Fibroblast of peridontal ligament (primary cell): ENCODE results near the gene RCAN1.

Experiments
- DNase-seq: peaks from one replicate; pipeline ENCODE4 v3.0.0-alpha.2; 2010; ENCODE audit errors: extremely low read depth

The RCAN1 gene

GRCh38 chr21:34598931-34599400 is 15.9 kb downstream of the RCAN1 start:
- peak; percentile 31 for DNase-seq

GRCh38 chr21:34597406-34597805 is 17.5 kb downstream of the RCAN1 start:
- DNase-seq, result no peak

DNA sequence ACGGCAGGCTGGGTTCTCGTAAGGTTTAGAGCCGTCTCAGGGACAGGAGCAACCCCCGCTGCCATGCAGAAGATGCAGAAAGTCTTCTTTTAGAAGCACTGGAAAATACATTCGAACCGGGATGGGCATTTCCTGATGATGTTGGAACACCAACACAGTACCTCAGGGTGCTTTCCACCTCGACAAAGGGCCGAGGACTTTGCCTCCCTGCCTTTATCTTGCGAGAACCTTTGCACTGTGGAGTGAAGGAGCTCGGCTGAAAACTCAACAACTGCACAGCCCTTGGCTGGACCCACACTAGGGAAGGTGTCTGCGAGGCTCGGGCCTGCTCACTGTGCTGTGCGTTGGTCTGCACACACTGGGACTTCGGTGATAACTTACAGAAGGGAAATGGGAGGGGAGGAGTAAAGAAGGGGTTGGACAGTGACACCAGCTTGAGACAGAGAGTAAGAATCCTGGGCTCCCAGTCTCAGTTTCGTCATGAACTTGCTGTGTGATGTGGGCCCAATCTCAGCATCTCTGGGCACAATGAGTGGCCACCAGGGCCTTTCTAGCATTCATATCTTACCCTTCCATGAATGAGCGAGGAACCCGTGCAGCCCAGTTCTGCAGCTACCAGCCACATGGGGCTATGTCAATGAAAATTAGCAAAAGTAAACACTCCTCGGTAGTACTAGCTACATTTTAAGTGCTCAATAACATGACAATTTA is 18.2 kb downstream of the RCAN1 start:
- DNase-seq, result no peak

DNA sequence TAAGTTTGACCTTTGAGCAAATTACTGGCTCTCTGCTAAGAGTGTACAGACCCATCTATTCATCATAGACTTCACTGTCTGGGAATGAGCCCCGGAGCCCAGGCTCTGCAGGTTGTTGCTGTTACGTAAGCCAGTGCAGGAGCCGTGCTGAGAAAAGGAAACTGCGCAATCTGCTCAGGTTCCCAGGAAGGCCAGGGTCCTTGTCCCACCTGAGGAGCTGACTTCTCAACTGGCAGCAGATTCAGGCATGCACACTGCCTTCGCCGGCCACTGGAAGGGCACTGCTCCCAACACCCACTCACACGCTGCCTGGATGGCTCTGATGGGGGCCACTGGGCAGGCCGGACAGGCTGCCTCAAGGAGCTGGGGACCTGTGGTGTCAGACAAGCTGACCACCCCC is 19.5 kb downstream of the RCAN1 start:
- no peak for DNase-seq

DNA sequence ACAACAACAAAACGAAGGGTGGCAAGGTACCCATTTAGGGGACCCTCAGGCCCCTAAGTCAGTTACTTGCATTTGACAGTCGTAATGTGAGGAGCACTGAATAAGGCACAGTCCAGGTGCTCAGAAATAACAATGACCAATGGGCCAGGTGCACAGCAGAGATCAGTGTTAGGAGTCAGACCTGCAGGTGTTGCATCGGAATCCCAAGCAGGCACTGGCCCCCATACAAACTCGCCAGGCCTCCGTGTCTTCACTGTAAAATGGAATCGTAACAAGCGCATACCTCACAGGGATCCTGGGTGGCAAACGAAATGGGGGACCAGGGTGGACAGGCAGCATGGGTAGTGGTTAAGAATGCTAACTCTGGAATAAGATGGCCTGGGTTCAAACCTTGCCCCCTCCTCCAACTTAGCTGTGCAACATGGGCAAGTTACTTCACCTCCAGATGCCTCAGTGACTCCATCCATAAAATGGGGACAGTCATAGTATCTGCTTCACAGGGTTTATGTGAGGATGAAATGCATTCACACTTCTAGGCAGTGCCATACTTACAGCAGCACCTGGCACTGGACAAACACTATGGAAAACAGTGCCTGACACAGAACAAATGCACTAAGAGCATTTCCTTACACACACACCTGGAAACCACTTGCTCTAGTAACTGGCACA is 20.2 kb downstream of the RCAN1 start:
- DNase-seq, result no peak

- peak; percentile 66 for DNase-seq
Observed at GRCh38 chr21:34593954-34594531, 20.9 kb downstream of the RCAN1 start.

GRCh38 chr21:34593423-34593822 is 21.5 kb downstream of the RCAN1 start:
- no peak for DNase-seq

- DNase-seq, result peak; percentile 64
Observed at GRCh38 chr21:34592120-34592955, 22.6 kb downstream of the RCAN1 start.

GRCh38 chr21:34590520-34590919 is 24.4 kb downstream of the RCAN1 start:
- DNase-seq, result no peak

GRCh38 chr21:34589511-34590282 is 25.2 kb downstream of the RCAN1 start:
- DNase-seq, result no peak

DNA sequence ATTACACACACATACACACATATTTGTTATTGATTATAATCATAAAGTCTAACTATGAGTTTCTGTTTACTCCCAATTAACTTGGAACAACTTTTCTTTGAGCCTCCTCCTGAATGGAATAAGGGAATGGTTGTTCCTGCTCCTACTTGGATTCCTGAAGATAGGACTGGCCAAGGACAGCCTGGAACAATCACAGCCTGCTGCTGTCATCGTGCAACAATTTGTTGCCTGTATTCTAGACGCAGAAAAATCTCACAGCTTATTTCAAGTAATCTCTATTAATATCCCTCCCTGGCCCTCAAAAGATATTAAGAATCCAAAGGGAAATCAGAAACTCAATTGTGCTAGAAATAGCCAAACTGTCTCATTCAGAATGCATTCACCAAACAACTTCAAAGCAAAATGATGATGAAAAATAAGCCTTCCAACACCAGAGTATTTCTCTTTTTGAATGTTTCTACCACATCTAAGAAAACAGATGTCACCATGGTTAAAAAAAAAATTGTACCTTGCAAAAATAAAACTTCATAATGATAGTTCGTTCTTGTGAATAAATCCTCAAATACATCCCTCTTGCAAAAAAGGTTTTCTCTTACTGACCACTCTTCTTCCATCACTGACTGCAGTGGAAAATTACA is 30.9 kb downstream of the RCAN1 start:
- DNase-seq, result no peak

DNA sequence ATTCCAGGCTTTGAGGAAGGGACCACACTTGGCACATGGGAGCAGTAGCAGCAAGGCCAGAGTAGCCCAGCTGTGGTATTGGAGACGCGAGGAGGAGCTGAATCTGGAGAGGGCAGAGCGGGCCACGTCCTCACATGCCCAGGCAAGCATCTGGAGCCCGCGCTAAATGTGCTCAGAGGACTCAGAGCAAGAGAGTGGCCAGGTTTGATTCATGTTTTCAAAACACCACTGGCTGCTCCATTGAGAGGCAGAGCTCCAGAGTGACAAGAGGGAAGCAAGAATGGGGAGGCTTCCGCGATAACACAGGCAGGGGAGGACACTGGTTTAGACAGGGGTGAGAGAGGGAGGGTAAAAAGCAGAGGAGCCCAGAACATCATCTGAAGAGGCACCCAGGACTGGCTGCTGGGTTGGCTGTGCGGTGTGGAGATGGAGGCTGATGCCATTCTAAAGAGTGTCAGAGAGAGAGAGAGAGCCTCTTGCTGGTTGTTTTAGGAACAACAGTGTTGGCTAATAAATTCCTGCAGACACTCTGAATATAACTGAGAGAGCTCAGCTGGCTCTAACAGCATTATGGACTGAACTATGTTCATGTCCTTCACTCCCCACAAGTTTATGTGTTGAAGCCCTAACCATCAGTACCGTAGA is 32.3 kb downstream of the RCAN1 start:
- DNase-seq, result peak; percentile 72

DNA sequence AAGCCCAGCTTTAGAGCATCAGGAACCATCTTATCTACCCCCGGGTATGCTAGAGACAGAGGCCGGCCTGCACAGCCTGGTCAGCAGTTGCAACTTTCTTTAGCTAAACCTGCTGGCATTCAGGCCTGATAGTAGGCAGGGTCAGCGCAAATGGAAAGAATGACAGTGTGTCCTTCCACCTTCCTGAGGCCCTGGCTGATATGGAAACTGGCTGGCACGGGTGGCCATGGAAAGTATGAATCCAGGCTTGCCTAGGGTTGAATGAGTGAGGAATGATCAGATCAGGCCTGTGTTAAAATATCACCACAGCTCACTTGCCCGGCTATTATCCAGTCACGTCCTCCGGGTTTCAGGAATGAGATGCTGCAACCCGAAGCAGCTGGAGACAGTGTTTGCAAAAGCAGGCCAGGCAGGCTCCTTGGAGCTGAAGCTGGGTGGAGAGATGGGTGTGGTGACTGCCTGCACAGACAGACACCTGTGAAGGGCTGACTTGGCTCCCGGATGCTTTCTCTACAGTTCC is 34.7 kb downstream of the RCAN1 start:
- DNase-seq, result peak; percentile 26

- peak; percentile 42 for DNase-seq
Observed at GRCh38 chr21:34579411-34579810, 35.5 kb downstream of the RCAN1 start.

DNA sequence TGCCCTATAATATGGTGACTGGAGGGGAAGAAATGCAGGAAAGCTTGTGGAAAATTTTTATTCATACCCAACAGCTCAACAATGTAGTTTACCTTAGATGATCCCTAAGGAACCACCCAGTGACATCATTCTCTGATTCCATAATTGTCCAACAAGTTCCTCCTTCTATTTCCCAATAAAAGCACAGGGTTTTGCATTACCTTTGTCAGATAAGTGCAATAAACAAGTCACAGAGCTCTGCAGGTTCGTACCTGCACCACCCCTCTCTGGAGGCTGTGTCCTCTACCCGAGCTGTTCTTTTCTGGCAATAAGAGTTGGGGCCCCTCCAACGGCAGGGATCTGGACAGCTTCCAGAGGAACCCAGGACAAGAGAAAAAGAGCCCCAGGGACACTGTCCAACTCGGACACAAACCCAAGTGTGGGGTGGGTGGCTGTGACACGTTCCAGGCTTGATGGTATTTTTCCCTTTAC is 38.8 kb downstream of the RCAN1 start:
- peak; percentile 60 for DNase-seq

- no peak for DNase-seq
Observed at GRCh38 chr21:34574601-34575529, 40.0 kb downstream of the RCAN1 start.

DNA sequence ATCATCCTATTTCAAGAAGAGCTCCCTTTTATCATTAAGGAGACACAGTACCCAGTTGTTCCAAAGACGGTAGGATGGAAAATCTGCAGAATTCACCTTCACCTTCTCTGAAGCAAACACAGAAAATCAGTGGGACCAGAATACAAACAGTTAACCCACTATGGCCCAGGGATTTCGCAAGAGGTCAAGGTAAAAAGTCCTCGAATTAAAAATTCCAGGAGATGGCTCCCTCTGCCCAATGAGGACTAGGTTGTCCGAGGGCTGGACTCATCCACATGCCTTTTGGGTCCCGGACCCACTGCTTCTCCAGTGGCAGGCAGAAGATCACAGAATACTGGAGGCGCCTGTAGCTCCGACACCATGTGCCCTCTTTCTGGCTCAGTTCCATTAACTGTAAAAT is 42.9 kb downstream of the RCAN1 start:
- no peak for DNase-seq

GRCh38 chr21:34570313-34570712 is 44.6 kb downstream of the RCAN1 start:
- peak; percentile 36 for DNase-seq
